ENCODE results near the gene NPLOC4.

The NPLOC4 gene

GRCh38 chr17:81512562-81513371 lies 124.1 kb downstream of the NPLOC4 start, which contains the start of gene ACTG1:
Gene ACTG1 (minus strand): TSS chr17:81512799. CDS start chr17:81512354, 445 bp downstream.
- Histone ChIP-seq H3K9me3 (ENCODE audit: insufficient read depth, low read depth, low read length) (no peaks in the 10 kb centered on the region), H3K4me3 (ENCODE audit: low read length, poor library complexity, severe bottlenecking) (peak within 1 kb of the TSS; percentile 97), H3K9ac (ENCODE audit: low read depth, low read length, poor library complexity, severe bottlenecking) (peak within 1 kb of the TSS; percentile 100), H3K4me2 (ENCODE audit: low read depth, low read length, poor library complexity, severe bottlenecking) (peak within 1 kb of the TSS; percentile 84), H3K9me2 (replicated peaks; ENCODE audit: low read depth, low read length) (no peaks in the 10 kb centered on the region), H2AFZ (ENCODE audit: low read length) (no peak within 1 kb of the TSS), H3K4me1 (ENCODE audit: insufficient read depth, low read length, poor library complexity, severe bottlenecking) (peaks cover 44% of the 10 kb centered on the region), H3K79me2 (ENCODE audit: insufficient read depth, low read length) (peaks cover 93% of the 10 kb centered on the region), H3K27me3 (ENCODE audit: insufficient read depth, low read length, poor library complexity, severe bottlenecking) (peaks cover 30% of the 10 kb centered on the region), H4K20me1 (ENCODE audit: insufficient read depth, low read length, poor library complexity, severe bottlenecking) (peaks cover 69% of the 10 kb centered on the region), H3K36me3 (ENCODE audit: insufficient read depth, low read length) (peaks cover 39% of the 10 kb centered on the region), H3F3A (ENCODE audit: low read depth) (peaks cover 14% of the 10 kb centered on the region)
- TF ChIP-seq EZH2phosphoT487 (IDR thresholded peaks at IDR 0.05; ENCODE audit: borderline replicate concordance): no peak
- TF ChIP-seq CTCF (conservative IDR thresholded peaks at IDR 0.05; ENCODE audit: low read length): no peak

GRCh38 chr17:81511804-81512561 lies 124.9 kb downstream of the NPLOC4 start:
- H3K79me2 ChIP-seq (ENCODE audit: insufficient read depth, low read length): peaks cover 90% of the 10 kb centered on the region
- no peak overlapping the region for H2AFZ ChIP-seq (ENCODE audit: low read length)
- H3F3A ChIP-seq (ENCODE audit: low read depth): peaks cover 18% of the 10 kb centered on the region
- H4K20me1 ChIP-seq (ENCODE audit: insufficient read depth, low read length, poor library complexity, severe bottlenecking): peaks cover 67% of the 10 kb centered on the region
- H3K4me2 ChIP-seq (ENCODE audit: low read depth, low read length, poor library complexity, severe bottlenecking): peak overlapping the region; percentile 84
- H3K4me1 ChIP-seq (ENCODE audit: insufficient read depth, low read length, poor library complexity, severe bottlenecking): peaks cover 40% of the 10 kb centered on the region
- peaks cover 39% of the 10 kb centered on the region for H3K36me3 ChIP-seq (ENCODE audit: insufficient read depth, low read length)
- peak overlapping the region; percentile 97 for H3K4me3 ChIP-seq (ENCODE audit: low read length, poor library complexity, severe bottlenecking)
- H3K9ac ChIP-seq (ENCODE audit: low read depth, low read length, poor library complexity, severe bottlenecking): peak overlapping the region; percentile 100
- TF ChIP-seq CTCF (conservative IDR thresholded peaks at IDR 0.05; ENCODE audit: low read length): no peak
- TF ChIP-seq EZH2phosphoT487 (IDR thresholded peaks at IDR 0.05; ENCODE audit: borderline replicate concordance): no peak
- H3K9me3 ChIP-seq (ENCODE audit: insufficient read depth, low read depth, low read length): no peaks in the 10 kb centered on the region
- peaks cover 30% of the 10 kb centered on the region for H3K27me3 ChIP-seq (ENCODE audit: insufficient read depth, low read length, poor library complexity, severe bottlenecking)
- no peaks in the 10 kb centered on the region for H3K9me2 ChIP-seq (replicated peaks; ENCODE audit: low read depth, low read length)

- Histone ChIP-seq H3K79me2 (ENCODE audit: insufficient read depth, low read length) (peaks cover 85% of the 10 kb centered on the region), H3F3A (ENCODE audit: low read depth) (peaks cover 18% of the 10 kb centered on the region), H3K4me2 (ENCODE audit: low read depth, low read length, poor library complexity, severe bottlenecking) (peak overlapping the region; percentile 84), H3K4me3 (ENCODE audit: low read length, poor library complexity, severe bottlenecking) (peak overlapping the region; percentile 97), H4K20me1 (ENCODE audit: insufficient read depth, low read length, poor library complexity, severe bottlenecking) (peaks cover 62% of the 10 kb centered on the region), H3K9ac (ENCODE audit: low read depth, low read length, poor library complexity, severe bottlenecking) (peak overlapping the region; percentile 100), H3K9me3 (ENCODE audit: insufficient read depth, low read depth, low read length) (no peaks in the 10 kb centered on the region), H3K4me1 (ENCODE audit: insufficient read depth, low read length, poor library complexity, severe bottlenecking) (peaks cover 35% of the 10 kb centered on the region), H2AFZ (ENCODE audit: low read length) (no peak overlapping the region), H3K36me3 (ENCODE audit: insufficient read depth, low read length) (peaks cover 39% of the 10 kb centered on the region), H3K27me3 (ENCODE audit: insufficient read depth, low read length, poor library complexity, severe bottlenecking) (peaks cover 30% of the 10 kb centered on the region), H3K9me2 (replicated peaks; ENCODE audit: low read depth, low read length) (no peaks in the 10 kb centered on the region)
- TF ChIP-seq CTCF (conservative IDR thresholded peaks at IDR 0.05; ENCODE audit: low read length) (no peak), EZH2phosphoT487 (IDR thresholded peaks at IDR 0.05; ENCODE audit: borderline replicate concordance) (no peak)
Measured at GRCh38 chr17:81511554-81511803, 125.4 kb downstream of the NPLOC4 start.

Data from Loucy (cell line).